GM21717 (cell line): Measurements from ENCODE around the gene CYB5A.
A peak's percentile ranks its signal among the peaks of the same experiment; 100 is the strongest.
"Not testable (repeated sequence)": the region's sequence is repeated elsewhere in the genome, so short reads cannot be mapped to it uniquely, and the experiment has no call there.

Experiments used
- ATAC-seq: cut with Tn5 transposase; IDR thresholded peaks from one replicate; pipeline ENCODE4 v1.9.1; 2021; ENCODE audit warnings: mild to moderate bottlenecking, moderate library complexity; ENCODE audit not compliant: unreplicated experiment

CYB5A gene, protein sequence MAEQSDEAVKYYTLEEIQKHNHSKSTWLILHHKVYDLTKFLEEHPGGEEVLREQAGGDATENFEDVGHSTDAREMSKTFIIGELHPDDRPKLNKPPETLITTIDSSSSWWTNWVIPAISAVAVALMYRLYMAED

DNA sequence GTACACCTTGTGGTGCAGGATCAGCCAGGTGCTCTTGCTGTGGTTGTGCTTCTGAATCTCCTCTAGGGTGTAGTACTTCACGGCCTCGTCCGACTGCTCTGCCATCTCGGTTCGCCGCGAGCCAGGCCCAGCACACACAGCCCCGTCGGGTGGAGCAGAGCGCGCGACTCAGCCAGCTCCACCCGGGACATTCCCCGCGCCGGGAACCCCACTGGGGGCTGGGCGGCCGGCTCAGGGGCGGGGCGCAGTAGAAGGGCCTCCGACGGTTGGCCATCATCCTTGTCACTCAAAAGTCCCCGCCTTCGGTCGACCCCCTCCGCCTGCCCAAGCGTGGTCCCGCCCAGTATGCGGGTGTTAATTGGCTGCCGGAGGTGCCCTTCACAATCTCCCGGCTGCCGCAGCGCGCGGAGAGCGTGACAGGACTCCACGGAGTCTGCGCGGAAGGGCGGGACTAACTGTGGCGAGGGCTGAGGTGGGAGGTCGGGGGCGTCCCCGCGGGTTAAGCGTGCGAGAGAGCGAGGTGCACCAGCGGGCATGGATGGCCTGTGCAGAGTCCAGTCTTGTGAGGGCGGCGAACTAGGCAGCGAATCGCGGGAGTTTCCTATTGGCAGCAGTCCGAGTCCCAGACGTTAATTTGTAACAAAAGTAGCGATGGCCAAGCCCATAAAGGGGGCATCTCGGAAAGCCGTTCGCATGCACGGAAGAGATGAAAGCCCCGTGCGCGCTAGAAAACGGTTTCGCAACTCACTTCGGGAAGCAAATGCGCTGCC lies at the start of gene CYB5A:
CYB5A (minus strand) TSS at position 193 of the 770 bp plus-strand sequence; CDS start at position 105, 88 bp downstream.
- peak; percentile 100 for ATAC-seq

DNA sequence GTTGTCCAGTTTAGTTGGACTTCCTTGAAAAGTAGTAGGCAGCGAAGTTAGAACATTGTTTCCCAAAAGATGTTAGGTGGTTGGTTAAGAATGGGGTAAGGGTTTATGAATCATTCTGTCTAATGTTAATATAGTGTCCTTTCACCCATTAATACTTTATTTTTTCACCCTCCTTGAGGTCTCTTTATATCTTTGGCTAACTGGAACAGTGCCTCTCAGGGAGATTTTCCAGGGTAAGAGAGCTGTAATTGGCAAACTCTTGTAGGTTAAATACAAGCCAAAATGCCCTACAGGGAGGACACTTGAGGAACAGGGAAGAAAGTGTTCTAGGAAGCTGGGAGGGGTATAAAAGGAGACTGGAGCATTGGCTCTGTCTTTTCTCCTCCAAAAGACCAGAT lies 46.1 kb upstream of the CYB5A start:
- ATAC-seq: no peak

DNA sequence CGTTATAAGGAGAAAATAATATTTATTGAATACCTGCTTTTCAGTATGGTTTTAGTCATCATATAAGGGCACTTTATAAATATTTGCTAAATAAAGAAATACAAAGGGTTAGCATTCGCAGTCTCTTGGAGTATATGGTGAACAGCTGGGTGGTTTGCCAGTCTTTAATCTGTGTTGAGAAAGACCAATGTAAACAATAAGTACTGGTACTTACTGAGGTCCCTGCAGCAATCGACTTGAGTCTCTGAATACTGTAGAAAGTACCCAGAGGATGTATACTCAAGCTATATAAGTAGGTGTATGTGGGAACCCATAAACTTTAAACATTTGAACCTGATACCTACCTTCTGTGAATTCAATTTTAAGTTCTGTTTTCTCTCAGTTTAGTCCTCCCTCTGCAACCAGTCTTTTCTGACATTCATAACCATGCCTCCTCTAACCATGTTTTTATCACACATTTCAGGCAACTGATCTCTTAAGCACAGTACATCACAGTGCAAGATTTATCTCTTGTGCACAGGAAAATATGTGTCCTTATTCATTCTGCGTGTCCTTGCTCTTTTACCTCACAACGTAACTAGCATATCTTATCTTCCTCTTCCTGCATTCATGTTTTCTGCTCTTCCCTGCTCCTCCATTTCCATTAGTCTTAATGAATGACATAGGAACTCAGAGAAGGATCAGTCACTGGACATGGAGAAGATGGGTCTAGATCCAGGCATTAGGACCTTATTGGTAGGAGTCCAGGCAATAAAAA lies 45.6 kb upstream of the CYB5A start:
- ATAC-seq: no peak

DNA sequence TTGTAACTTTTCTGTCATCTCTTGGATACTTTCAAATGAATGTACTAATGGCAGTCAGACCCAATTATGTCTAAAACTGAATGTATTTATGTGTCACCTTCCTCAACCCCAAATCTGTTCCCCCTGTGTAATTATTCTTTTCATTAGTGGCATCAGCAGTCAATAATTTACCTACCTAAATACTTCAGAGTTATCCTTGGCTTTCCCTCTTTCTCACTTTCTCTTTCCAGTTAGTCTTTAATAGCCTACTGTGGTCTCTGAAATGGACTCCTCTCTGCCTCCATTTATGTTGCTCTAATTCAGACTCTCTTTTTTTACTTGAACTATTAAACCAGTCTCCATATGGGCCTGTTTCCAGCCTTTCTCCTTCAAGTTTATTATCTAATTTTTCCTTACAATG lies 44.9 kb upstream of the CYB5A start:
- no peak for ATAC-seq

DNA sequence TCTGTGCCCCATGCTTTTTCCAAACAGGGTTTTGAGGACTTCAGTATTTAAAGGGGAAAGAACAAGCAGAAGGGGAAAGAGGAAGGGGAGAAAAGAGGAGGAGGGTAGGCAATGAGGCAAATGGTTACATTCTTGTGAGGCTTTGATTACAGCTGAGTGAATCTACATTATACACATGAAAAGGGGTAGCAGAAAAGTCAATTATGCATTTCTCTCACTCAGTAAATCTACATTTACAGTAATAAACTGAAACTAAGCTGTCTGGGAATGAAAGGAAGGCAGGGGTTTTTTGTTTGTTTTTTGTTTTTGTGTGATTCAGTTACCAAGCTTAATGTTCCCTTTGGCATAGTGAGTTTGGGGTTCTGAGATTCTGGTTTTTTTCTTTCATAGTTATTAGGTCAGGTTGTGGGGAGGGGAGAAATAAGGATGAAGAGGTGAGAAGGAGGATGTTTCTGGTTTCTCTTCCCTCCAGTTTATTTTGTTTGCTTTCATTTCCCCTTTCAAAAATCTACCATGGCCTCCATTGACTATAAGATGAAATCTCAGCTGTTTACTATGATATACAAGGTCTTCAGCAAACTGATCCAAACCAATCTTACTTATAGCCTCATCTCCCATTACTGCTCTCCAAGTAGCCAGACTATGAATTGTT lies 42.6 kb upstream of the CYB5A start:
- peak; percentile 69 for ATAC-seq

DNA sequence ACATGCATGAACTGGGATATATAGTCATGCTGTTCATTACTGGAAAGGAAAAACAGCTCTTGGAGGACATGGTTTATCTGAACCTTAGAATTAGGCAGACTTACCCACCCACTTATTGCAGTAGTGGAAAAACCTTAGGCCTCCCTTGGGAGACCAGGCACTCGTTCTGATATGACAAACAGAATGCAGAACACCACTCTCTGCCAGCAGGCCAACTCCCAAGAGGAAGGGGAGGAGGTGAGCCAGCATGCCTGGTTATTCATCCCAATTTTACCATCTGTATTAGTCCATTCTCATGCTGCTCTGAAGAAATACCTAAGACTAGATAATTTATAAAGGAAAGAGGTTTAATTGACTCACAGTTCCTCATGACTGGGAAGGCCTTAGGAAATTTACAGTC lies 41.3 kb upstream of the CYB5A start:
- no peak for ATAC-seq

DNA sequence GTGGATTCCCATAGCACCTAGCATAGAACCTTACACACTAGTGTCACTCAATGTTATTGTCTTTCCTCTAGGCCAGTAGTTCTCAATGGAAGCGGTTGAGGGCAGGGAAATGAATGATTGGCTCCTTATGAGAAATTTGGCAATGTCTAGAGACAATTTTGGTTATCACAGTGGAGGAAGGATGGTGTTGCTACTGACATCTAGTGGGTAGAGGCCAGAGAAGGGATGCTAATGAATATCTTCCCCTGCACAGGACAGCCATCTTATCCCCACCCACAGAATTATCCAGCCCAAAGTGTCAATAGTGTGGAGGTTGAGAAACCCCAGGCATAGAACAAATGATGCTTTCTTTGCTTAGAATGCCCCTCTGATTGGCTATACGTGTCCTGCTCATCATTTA lies 39.6 kb upstream of the CYB5A start:
- ATAC-seq: no peak

DNA sequence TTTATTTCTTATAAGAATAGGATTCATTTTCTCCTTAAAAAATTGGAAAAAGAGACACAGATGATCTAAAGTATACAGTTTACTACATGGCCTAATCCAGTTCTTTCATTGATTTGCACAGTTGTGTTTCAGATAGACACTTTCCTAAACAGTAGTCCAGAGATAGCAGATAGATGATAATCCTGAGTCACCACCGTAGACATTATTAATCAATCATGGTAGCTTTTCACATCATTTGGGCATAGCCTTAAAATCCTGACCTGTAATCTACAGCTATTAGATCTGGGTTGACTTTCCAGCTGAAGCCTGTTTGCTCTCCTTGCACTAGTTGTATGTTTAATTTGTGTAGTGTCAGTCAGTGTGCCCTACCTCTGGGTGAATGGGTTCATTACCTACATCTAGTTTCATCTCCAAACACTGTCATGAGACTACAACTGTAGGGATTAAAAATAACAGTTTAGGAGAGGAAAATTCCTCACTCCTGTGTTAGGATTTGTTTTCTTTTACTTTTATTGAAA lies 38.0 kb upstream of the CYB5A start:
- ATAC-seq: no peak

DNA sequence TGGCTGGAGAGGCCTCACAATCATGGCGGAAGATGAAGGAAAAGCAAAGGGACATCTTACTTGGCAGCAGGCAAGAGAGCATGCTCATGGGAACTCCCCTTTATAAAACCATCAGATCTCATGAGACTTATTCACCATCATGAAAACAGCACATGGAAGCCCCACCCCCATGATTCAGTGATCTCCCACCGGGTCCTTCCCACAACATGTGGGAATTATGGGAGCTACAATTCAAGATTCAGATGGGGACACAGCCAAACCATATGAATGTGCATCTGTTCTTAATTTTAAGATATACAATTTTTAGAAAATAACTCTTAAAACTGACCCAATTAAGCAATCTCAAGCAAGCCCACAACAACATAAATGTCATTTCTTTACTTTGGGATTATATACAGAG lies 36.4 kb upstream of the CYB5A start:
- no peak for ATAC-seq

DNA sequence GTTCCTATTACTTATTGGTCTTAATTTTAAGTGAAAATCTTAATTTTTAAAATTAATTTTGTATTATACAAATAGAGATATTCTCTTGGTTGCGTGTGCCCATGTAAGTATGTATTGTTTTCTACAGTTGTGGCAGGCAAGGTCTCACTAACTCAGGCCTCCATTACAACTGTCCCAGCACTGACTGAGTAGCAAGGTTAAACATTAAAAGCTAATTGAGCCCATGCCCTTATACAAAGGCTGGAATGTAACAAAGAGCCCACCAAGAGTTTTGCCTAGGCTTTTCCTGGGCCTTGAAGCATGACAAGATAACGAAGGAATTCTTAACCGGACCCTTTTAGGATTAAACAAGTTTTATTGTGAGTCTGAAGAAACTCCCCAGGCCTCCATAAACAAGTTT lies 35.0 kb upstream of the CYB5A start:
- not testable (repeated sequence) for ATAC-seq

DNA sequence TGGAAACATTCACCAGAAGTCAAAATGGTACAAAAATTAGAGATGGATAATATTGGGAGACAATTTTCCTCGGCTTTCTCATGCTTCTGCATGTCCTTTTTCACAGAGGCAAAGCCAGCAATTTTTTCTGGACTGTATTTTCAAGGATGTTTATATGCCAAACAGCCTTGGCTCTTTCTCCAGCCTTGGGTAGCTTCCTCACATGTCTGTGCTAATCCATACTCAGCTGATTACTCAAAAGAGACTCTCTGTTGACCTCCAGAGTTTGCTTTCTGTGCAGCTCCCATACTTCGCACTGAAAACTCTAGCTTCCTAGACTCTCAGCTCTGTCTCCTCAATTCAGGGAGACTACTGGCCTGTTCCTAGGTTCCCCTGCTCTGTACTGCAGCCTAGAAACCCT lies 34.5 kb upstream of the CYB5A start:
- no peak for ATAC-seq

DNA sequence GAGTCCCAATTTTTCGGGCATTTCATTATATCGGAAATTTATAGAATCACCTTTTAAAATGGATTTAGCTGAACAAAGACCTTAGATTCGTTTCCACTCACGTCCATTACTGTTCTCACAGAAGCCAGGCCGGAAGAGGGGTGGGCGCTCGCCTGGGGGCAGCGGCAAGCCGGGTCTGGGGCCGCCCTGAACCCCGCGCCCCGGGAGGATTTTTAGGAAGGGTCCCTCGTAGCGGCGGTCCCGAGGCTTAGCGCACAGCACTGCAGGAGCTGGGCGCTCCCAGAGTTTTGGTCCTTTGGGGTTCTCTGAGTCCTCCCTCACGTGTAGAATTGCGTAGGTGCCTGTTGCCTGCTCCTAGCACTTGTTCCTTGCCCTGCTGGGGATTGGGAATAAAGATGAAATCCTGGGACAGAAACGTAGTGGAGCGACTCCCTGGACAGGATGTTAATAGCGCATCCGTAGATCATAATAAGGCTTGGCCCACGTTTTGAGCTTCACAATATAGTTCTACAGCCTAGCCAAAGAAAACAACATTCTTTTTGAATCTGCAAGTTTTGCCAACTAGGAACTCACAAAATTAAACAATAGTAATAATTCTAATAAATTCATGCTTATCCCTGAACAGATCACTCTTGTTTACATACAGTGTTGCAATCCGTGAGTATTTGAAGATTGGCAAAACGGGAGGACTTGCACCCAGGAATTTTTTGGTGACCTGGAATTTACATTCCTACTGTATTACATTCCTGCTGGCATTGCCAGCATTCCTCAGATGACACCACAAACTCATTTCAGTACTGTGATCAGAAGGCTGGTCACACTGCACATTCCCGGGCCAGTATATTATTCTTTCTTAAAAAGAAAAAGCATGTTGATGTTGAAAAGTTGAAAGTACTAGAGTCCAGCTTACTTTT lies 24.8 kb upstream of the CYB5A start:
- ATAC-seq: no peak

DNA sequence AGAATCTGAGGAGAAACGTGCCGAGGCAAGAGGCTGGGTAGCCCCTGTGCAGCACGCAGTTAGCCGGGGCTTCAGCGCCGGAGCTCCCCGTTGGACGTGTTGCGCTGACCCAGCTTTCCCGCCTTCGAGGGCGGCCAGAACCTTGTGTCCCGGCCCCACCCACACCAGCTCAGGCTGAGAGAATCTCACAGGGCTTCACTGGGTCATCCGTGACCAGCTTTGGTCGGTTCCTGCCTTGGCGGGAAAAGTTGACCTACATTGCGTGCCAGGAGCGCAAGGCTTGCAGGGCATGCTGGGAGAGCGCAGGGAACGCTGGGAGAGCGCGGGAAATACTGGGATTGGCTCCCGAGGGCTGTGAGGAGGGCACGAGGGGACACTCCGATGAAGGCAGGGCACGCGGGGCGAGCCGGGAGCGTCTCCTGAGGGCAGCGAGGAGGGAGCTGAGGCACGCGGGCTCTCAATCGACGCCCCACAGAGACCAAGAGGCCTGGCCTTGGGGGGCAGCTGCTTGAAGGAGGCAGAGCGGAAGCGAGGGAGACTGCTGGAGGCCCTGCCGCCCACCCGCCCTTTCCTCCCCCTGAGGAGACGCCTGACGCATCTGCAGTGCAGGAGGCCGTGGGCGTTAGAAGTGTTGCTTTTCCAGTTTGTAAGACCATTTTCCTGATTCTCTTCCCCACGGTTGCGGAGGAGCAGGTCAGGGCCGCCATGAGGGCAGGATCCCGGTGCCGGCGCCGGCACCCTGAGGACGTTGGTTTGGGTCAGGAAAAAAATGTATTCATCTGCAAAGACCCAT lies 23.9 kb upstream of the CYB5A start, which contains the start of gene C18orf63:
C18orf63 (plus strand) TSS at position 376 of the 793 bp plus-strand sequence. CDS start 2,027 bp downstream, outside the sequence.
- no peak for ATAC-seq

DNA sequence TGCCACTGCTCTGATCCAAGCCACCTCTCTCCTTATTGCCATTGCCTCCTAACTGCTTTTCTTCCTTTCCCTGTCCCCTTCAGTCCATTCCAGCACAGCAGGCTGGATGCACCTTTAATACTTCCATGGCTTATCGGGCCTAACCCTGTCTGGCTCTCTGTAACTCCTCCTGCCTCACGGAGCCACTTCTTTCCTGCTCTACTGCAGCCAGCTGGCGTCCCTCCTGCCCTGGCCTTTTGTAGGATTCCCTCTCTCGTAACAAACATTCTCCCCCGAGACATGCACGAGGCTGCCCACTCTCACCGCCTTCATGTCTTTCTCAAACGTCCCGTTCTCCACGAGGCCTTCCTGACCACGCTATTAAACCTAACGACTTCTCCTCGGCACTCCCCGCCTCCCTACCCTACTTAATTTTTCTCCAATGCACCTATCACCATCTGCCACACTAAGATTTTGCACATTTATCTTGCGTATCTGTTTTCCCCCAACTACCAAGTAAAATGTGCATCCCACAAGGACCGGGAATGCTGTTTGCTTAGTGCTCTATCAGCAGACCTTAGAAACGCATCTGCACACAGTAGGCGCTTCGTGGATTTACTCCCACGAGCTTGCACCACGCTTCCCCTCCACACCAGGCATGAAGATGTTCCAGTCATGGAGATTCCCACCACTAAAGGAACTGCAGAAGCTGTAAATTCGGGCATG lies 23.1 kb upstream of the CYB5A start:
- no peak for ATAC-seq

DNA sequence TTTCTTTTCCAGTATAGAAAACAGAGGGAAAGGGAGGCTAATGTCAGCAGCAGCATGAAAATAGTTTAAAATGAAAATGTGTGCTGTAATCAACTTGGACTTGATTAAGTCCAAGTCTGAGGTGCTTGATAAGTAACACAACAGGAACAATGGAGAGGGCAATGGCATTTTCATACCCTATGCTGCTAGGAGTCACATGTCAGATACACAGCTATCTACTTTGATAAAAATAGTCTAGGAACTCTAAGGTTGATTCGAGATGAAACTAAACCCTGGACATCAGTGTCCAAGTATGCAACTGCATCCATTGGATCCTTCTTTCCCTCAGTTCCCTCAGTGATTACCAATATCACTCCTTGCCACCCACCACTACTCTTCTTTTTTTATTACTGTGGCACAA lies 19.2 kb upstream of the CYB5A start:
- ATAC-seq: no peak

DNA sequence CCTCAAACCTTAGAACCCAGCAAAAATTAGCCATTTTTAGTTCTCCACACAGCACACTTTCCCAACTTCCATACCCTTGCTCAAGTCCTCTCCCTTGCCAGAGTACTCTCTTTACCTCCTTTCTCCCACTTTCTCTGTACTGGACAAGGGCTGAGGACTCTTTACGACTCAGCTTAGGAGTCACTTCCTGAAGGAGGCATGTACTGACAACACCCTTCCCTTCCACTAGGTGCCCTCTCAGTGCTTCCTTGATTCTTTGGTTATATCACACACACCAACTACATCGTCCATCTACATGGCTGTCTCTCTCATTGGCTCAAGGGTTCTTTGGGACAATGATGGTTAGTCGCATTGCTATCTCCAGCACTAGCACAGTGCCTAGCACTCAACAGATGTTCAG lies 18.6 kb upstream of the CYB5A start:
- ATAC-seq: peak; percentile 78

DNA sequence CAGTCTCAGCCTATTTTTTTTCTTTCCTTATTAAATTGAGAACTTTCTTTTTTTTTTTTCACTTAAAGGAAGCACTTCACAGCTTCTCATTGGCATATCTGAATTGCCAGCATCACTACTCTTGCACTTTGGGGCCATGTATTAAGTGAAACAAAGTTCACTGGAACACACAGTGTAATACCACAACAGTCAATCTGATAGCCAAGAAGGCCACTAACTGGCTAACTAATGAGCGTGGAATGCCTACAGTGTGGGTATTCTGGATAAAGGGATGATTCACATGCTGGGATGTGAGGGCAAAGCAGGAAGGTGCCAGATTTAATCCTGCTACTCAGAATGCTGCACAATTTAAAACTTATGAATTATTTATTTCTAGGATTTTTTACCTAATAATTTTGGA lies 12.2 kb upstream of the CYB5A start:
- no peak for ATAC-seq

DNA sequence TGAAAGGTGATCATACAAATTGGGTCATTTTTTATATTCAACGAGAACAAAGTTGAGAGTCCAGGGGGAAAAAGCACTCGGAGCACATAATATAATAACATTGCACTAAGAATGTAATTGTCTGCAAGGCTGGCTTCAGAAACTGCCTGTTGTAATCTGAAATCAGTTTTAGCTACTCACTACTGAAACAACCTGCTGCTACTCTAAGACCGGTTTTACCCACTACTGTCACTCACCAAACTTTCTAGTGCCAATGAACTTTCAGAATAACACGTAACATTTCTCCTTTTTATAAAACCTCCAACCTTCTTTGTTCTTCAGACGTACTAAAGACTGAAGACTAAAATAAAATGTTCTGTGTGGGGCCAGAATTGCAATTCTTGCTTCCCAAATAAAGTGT lies 11.5 kb upstream of the CYB5A start:
- no peak for ATAC-seq

DNA sequence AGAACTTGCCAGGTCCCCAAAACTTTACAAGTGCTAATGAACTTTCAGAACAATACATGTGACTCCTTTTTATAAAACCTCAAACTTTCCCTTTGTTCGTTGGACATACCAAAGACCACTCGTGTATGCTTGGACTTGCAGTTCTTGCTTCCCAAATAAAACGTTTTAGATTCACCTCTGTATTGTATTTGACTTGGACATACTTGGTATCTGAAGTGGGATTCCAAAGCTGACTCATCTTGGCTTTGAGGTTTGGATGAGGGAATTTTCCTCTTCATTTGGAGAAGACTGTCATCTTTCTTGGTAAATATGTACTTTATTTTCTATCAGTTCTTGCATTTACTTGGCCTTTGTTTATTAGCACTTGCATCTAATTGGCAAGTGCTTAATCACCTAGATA lies 8.0 kb upstream of the CYB5A start:
- no peak for ATAC-seq
